ENCODE results near the gene HAP1.

HAP1 gene

DNA sequence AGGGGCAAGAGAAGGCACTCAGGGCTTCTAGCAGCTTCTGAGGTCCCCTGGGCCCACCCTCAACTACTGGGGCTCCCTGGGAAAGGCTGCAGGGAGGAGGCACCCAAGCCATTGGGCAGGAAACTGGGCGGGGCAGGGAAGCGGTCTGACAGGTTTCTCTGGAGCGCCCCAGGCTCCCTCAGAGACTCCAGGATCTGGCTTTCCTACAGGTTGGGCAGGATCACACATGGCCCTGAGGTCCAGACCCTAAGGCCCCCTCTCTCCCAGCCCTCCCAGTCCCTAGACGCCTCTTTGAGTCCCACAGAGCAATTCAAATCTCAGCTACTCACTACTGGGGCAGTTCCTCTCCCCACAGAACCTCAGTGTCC, 37.8 kb upstream of the HAP1 start:
- no peak for DNase-seq
- H3K27ac ChIP-seq = no peak overlapping the region
- TF ChIP-seq, protein P1, sequence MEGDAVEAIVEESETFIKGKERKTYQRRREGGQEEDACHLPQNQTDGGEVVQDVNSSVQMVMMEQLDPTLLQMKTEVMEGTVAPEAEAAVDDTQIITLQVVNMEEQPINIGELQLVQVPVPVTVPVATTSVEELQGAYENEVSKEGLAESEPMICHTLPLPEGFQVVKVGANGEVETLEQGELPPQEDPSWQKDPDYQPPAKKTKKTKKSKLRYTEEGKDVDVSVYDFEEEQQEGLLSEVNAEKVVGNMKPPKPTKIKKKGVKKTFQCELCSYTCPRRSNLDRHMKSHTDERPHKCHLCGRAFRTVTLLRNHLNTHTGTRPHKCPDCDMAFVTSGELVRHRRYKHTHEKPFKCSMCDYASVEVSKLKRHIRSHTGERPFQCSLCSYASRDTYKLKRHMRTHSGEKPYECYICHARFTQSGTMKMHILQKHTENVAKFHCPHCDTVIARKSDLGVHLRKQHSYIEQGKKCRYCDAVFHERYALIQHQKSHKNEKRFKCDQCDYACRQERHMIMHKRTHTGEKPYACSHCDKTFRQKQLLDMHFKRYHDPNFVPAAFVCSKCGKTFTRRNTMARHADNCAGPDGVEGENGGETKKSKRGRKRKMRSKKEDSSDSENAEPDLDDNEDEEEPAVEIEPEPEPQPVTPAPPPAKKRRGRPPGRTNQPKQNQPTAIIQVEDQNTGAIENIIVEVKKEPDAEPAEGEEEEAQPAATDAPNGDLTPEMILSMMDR (IDR thresholded peaks at IDR 0.05; ENCODE audit: low read depth, low read length) = no peak
- no peaks in the 10 kb centered on the region for H3K27me3 ChIP-seq (ENCODE audit: insufficient read depth, low read depth, severe bottlenecking)
- H3K9me3 ChIP-seq (ENCODE audit: severe bottlenecking) = no peaks in the 10 kb centered on the region
- H3K36me3 ChIP-seq = peaks cover 58% of the 10 kb centered on the region
- H3K4me3 ChIP-seq (ENCODE audit: low read depth, low read length) = no peak overlapping the region

DNA sequence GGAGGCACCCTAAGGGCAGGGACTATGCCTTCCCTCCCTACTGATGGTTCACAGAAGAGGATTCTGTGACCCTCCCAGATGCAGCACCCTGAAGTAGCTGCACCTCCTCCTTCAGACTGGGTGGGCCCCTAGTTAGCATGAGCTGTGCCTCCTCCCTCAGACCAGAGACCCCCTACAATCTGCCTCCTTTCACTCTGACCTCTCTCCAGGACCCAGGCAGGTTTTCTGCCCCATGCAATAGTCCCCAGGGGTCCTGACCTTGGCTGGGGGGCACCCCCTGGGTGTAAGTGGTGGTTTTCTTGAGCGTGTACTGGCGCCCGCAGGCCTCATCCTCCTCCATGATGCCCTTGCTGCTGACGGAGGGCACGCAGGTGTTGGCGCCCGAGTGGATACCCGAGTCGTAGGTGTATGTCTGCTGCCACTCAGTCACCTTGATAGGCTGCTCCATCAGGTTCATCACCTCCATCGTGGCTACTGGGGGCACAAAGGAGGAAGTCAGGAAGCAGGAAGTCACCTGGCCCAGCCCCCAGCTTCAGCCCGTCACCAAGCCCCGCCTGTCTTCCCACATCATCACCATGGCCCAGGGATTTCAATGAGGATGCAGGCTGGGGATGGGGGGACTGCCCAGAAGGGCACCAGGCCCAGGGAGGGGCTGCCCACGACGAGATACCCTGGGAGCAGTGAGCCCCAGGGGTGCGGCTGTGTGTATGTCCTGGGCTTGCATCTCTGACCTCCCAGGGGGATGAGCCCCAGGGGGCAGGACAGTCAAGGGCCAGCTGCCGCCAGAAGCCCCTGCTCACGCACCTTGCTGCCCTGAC, 37.2 kb upstream of the HAP1 start:
- H3K27me3 ChIP-seq (ENCODE audit: insufficient read depth, low read depth, severe bottlenecking) = no peaks in the 10 kb centered on the region
- H3K27ac ChIP-seq = no peak overlapping the region
- peaks cover 58% of the 10 kb centered on the region for H3K36me3 ChIP-seq
- TF ChIP-seq, protein P1 (IDR thresholded peaks at IDR 0.05; ENCODE audit: low read depth, low read length) = no peak
- no peak overlapping the region for H3K4me3 ChIP-seq (ENCODE audit: low read depth, low read length)
- H3K9me3 ChIP-seq (ENCODE audit: severe bottlenecking) = no peaks in the 10 kb centered on the region
- no peak for DNase-seq

DNA sequence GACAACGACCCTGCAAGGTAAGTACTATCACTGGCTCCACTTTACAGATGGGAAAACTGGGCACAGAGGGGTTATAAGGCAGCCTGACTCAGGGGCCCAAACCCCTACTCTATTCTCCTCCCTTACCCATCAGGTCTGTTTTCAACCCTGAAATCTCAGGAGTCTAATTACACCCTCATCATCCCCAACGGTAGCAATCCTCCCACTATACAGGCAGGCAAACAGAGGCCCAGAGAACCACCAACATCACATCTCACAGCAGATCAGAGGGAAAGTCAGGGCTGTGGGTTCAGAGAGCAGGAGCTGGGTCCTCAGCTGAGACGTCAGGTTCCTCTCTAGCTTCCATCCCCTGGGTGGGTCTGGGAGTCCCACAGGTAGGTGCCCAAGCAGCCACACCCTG, 35.5 kb upstream of the HAP1 start:
- Histone ChIP-seq H3K9me3 (ENCODE audit: severe bottlenecking) (no peaks in the 10 kb centered on the region), H3K36me3 (peaks cover 66% of the 10 kb centered on the region), H3K4me3 (ENCODE audit: low read depth, low read length) (no peak overlapping the region), H3K27me3 (ENCODE audit: insufficient read depth, low read depth, severe bottlenecking) (no peaks in the 10 kb centered on the region), H3K27ac (peak overlapping the region; percentile 66)
- TF ChIP-seq, protein P1 (IDR thresholded peaks at IDR 0.05; ENCODE audit: low read depth, low read length) = no peak
- no peak for DNase-seq

DNA sequence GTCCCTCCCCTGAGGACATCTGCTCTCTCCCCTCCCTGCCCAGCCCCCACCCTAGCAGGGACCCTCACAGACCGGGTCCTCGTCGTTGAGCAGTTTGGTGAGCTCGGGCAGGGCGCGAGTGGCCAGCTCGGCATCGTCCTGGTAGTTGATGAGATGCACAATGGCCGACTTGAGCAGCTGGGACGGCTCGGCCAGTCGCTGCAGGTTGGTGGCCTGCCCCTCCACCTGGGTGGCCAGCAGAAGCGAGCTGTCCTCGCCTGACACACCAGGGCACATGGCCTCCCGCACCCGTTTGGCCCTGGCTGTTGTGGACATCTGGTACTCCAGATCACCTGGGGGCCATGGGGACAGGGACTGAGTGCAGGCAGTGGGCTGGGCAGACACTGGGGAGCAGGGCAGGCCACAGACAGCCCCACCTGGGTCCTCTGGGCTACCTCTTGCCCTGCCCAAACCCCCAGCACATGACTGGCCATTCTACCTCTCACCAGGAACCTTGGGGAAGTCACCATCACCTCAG, 35.0 kb upstream of the HAP1 start:
- H3K27me3 ChIP-seq (ENCODE audit: insufficient read depth, low read depth, severe bottlenecking) = no peaks in the 10 kb centered on the region
- H3K27ac ChIP-seq = peak overlapping the region; percentile 66
- TF ChIP-seq, protein P1 (IDR thresholded peaks at IDR 0.05; ENCODE audit: low read depth, low read length) = no peak
- DNase-seq = peak; percentile 95
- no peaks in the 10 kb centered on the region for H3K9me3 ChIP-seq (ENCODE audit: severe bottlenecking)
- peaks cover 69% of the 10 kb centered on the region for H3K36me3 ChIP-seq
- H3K4me3 ChIP-seq (ENCODE audit: low read depth, low read length) = peak overlapping the region; percentile 15; the same call in 1 of the 2 replicates

DNA sequence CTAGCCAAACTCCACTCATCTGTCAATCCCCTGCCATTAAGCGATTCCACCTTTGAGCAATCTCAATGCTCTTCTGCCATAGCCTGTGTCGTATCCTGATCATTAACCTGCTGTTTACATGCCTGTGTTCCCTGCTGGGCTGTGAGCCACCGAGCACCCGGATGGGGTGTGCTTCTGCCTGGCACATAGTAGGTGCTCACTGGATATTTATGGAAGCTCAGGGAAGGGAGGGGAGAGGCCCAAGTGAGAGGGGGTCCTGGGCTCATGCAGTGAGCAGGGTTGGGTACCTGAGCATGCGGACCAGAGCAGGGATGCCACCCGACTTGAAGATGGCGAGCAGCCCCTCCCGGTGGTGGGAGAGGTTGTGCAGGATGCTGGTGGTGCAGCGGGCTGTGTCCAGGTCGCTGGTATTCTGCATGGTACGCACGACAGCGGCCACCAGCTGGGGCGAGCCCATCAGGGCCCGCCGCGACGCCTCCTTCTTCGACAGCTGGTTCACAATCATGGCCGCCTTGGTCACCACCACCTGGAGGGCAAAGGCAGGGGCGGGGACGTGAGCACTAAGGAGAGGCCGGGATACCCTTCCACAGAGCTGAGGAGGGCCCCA, 34.3 kb upstream of the HAP1 start:
- Histone ChIP-seq H3K9me3 (ENCODE audit: severe bottlenecking) (no peaks in the 10 kb centered on the region), H3K27ac (peak overlapping the region; percentile 66), H3K4me3 (ENCODE audit: low read depth, low read length) (peak overlapping the region; percentile 15; the same call in 1 of the 2 replicates), H3K36me3 (peaks cover 72% of the 10 kb centered on the region), H3K27me3 (ENCODE audit: insufficient read depth, low read depth, severe bottlenecking) (no peaks in the 10 kb centered on the region)
- TF ChIP-seq, protein P1 (IDR thresholded peaks at IDR 0.05; ENCODE audit: low read depth, low read length) = peak; percentile 30; the same call in 1 of the 2 replicates
- DNase-seq = peak; percentile 78
